GM12878 (cell line): ENCODE data around the gene DLST. TPM values are rescaled to one million over a fixed set of nuclear protein-coding genes. Genes with fewer than 3 reads are reported as not detected.

ENCODE experiments used
- ATAC-seq: fragments of 200-7000 bp; cut with Tn5 transposase; 3 replicates; pipeline ENCODE4 v1.9.1; 2020; ENCODE audit warnings: mild to moderate bottlenecking, moderate library complexity
- BruUV-seq: library from RNA; stranded (reverse); fragments of 400-500 nt; replicated peaks from 2 replicates; lab custom pipeline; 2021; lab: Mats Ljungman, UMichigan
- CTCF ChIA-PET: fragments of 300-600 bp; sonication (Branson Sonifier 250); formaldehyde crosslinking; extraction: SDS; loops from one replicate; lab custom pipeline; 2021; ENCODE audit warnings: inconsistent platforms; lab: Yijun Ruan, JAX
- POLR2A ChIA-PET: fragments of 350-600 bp; formaldehyde crosslinking; extraction: SDS; loops from one replicate; lab custom pipeline; 2021; ENCODE audit warnings: inconsistent platforms; lab: Charles Lee
- RAD21 ChIA-PET: fragments of 300-600 bp; sonication (Branson Sonifier 250); formaldehyde crosslinking; loops from one replicate; lab custom pipeline; 2023; ENCODE audit warnings: antibody characterized with exemption; ENCODE audit not compliant: unreplicated experiment; lab: Charles Lee
- SMC1A ChIA-PET: fragments of 300-600 bp; sonication (Branson Sonifier 250); formaldehyde crosslinking; loops from one replicate; lab custom pipeline; 2023; ENCODE audit not compliant: unreplicated experiment, uncharacterized antibody; lab: Charles Lee
- DNase-seq: peaks from one replicate; pipeline ENCODE4 v3.0.0-alpha.2; 2011; ENCODE audit warnings: low read depth, low spot score
- FAIRE-seq: peaks from 3 replicates; lab custom pipeline; 2011; peaks lifted over from hg19 to GRCh38; lab: Jason Lieb, UNC
- H2AFZ ChIP-seq: 2 replicates; pipeline ENCODE4 v1.6.0; 2011; ENCODE audit warnings: low read depth, low read length, control low read depth; ENCODE audit not compliant: control insufficient read depth
- H3K27ac ChIP-seq: 2 replicates; pipeline ENCODE4 v1.5.1; 2011; ENCODE audit warnings: control low read depth; ENCODE audit not compliant: control insufficient read depth, insufficient read depth
- H3K27me3 ChIP-seq, 2 experiments: replicated peaks in 1 of 2; 2 replicates each; pipeline versions ENCODE4 v1.6.0 to v1.6.1; 2011; ENCODE audit warnings: low read length in 1 of 2; ENCODE audit not compliant: control insufficient read depth in 2 of 2, insufficient read depth in 2 of 2
- H3K36me3 ChIP-seq, 2 experiments: 2 replicates each; pipeline ENCODE4 v1.5.1; 2011; ENCODE audit warnings: low read length in 1 of 2; ENCODE audit not compliant: control insufficient read depth in 2 of 2, insufficient read depth in 2 of 2
- H3K4me1 ChIP-seq: 2 replicates; pipeline ENCODE4 v1.6.1; 2011; ENCODE audit warnings: mild to moderate bottlenecking, low read length, moderate library complexity, mixed read lengths; ENCODE audit not compliant: control insufficient read depth, insufficient read depth
- H3K4me2 ChIP-seq: 2 replicates; pipeline ENCODE4 v1.6.0; 2011; ENCODE audit warnings: control low read depth; ENCODE audit not compliant: control insufficient read depth, insufficient read depth
- H3K4me3 ChIP-seq: fragments of 200-600 bp; sonication (generic); 2 replicates; pipeline ENCODE4 v1.5.1; 2016
- H3K79me2 ChIP-seq: 2 replicates; pipeline ENCODE4 v1.6.0; 2011; ENCODE audit warnings: low read length; ENCODE audit not compliant: control insufficient read depth, insufficient read depth
- H3K9ac ChIP-seq: 2 replicates; pipeline ENCODE4 v1.8.0; 2011; ENCODE audit warnings: low read length, control low read depth, mixed read lengths; ENCODE audit not compliant: control insufficient read depth, insufficient read depth
- H3K9me3 ChIP-seq: replicated peaks from 3 replicates; pipeline ENCODE4 v1.5.1; 2011; ENCODE audit warnings: mild to moderate bottlenecking, low read length; ENCODE audit not compliant: control insufficient read depth, insufficient read depth
- H4K20me1 ChIP-seq: 2 replicates; pipeline ENCODE4 v1.6.0; 2011; ENCODE audit not compliant: control insufficient read depth, insufficient read depth
- CBFB ChIP-seq: IDR thresholded peaks from 2 replicates; pipeline ENCODE4 v1.6.1; 2016; ENCODE audit warnings: antibody characterized with exemption, low read depth
- EED ChIP-seq: sonication (generic); IDR thresholded peaks from 2 replicates; pipeline ENCODE4 v1.6.1; 2016; ENCODE audit warnings: antibody characterized with exemption, low read depth
- FOXK2 ChIP-seq: fragments of 450-650 bp; IDR thresholded peaks from 2 replicates; pipeline ENCODE4 v1.6.1; 2017; ENCODE audit warnings: mild to moderate bottlenecking, moderate library complexity
- FOXM1 ChIP-seq: IDR thresholded peaks from 2 replicates; pipeline ENCODE4 v1.6.1; 2012; ENCODE audit warnings: low read depth, mild to moderate bottlenecking, inconsistent platforms, low read length, moderate library complexity
- IRF5 ChIP-seq: fragments of 450-650 bp; IDR thresholded peaks from 2 replicates; pipeline ENCODE4 v1.6.1; 2017; ENCODE audit warnings: borderline replicate concordance
- NFIC ChIP-seq: IDR thresholded peaks from 2 replicates; pipeline ENCODE4 v1.6.1; 2012; ENCODE audit warnings: low read depth, mild to moderate bottlenecking, inconsistent platforms, low read length, moderate library complexity
- NRF1 ChIP-seq: conservative IDR thresholded peaks from 2 replicates; pipeline ENCODE4 v1.6.1; 2011; ENCODE audit warnings: mild to moderate bottlenecking, low read depth, low read length, improper control_type of control experiment
- PAX8 ChIP-seq: fragments of 450-650 bp; IDR thresholded peaks from 2 replicates; pipeline ENCODE4 v1.6.1; 2017; ENCODE audit warnings: mild to moderate bottlenecking, moderate library complexity
- RUNX3 ChIP-seq: IDR thresholded peaks from 2 replicates; pipeline ENCODE4 v1.6.1; 2012; ENCODE audit warnings: low read length, inconsistent platforms
- SPI1 ChIP-seq: IDR thresholded peaks from 2 replicates; pipeline ENCODE4 v1.6.1; 2011; ENCODE audit warnings: low read depth, mild to moderate bottlenecking, low read length, moderate library complexity, borderline replicate concordance; ENCODE audit not compliant: insufficient read depth
- ZNF384 ChIP-seq: IDR thresholded peaks from 2 replicates; pipeline ENCODE4 v1.6.1; 2012; ENCODE audit warnings: low read depth, mild to moderate bottlenecking, low read length, improper control_type of control experiment, borderline replicate concordance
- WGBS: methylation state at CpG from one replicate; pipeline ENCODE4 v1.1.6; 2016; ENCODE audit warnings: low lambda C conversion rate; ENCODE audit not compliant: insufficient replicate concordance, insufficient coverage; ENCODE audit errors: missing lambda C conversion rate; 5-methylcytosine and 5-hydroxymethylcytosine counted together
- in situ Hi-C: fragments of 300-500 bp; cut with MboI; formaldehyde crosslinking; loops from 9 replicates; pipeline ENCODE4 v1.14.3; 2018; ENCODE audit warnings: mixed read lengths
- intact Hi-C: fragments of 100-400 bp; cut with micrococcal nuclease; formaldehyde crosslinking; loops from one replicate; pipeline ENCODE4 v1.14.2; 2022; ENCODE audit not compliant: unreplicated experiment
- polyA plus RNA-seq, 11 experiments: library from polyadenylated mRNA; depleted of rRNA in 4 of 11; unstranded in 6 of 11; stranded (reverse) in 5 of 11; fragments of >200 nt; fragmentation: Nextera tagmentation in 4 of 11; fragmentation: Illumina TruSeq in 1 of 11; extraction: Ambion mirVana in 4 of 11; extraction: Trizol in 1 of 11; gene quantifications; 1 replicate in 1 of 11; 2 replicates in 10 of 11; pipeline versions ENCODE4 v1.2.1 to v1.2.3, GENCODE V29; 2011 to 2016; ENCODE audit warnings: inconsistent platforms in 2 of 11, missing spikeins in 2 of 11, low read depth in 1 of 11
- total RNA-seq, 4 experiments: library from RNA; depleted of rRNA in 3 of 4; stranded (reverse); fragments of >200 nt in 3 of 4; fragmentation: Illumina TruSeq in 1 of 4; extraction: Trizol in 1 of 4; gene quantifications; 2 replicates each; pipeline versions ENCODE4 v1.2.1 to v1.2.3, GENCODE V29; 2013 to 2021
- TF ChIP-seq, protein P1 (sequence below): IDR thresholded peaks from 2 replicates; pipeline ENCODE4 v1.6.1; 2012; ENCODE audit warnings: low read length, inconsistent platforms
- TF ChIP-seq, protein P2 (sequence below): fragments of 450-650 bp; IDR thresholded peaks from 2 replicates; pipeline ENCODE4 v1.6.1; 2016; ENCODE audit warnings: mild to moderate bottlenecking, moderate library complexity, borderline replicate concordance

The DLST gene
- total and polyA plus RNA-seq, 10 of the 15 experiments (the other 5 are each of a cell fraction or from before 2014, with no cell fraction given), result 2.9 to 141 (median 67.7) TPM

- ATAC-seq (no peak), DNase-seq (no peak), FAIRE-seq (no peak)
- Histone ChIP-seq H4K20me1 (no peaks in the 10 kb centered on the region), H2AFZ (no peak overlapping the region), H3K27me3 (no peaks in the 10 kb centered on the region), H3K4me1 (peaks cover 56% of the 10 kb centered on the region), H3K4me2 (peak overlapping the region; percentile 60), H3K79me2 (no peaks in the 10 kb centered on the region), H3K36me3 (no peaks in the 10 kb centered on the region; a peak in 1 of 4 replicates), H3K9me3 (no peaks in the 10 kb centered on the region), H3K27ac (peak overlapping the region; percentile 60), H3K4me3 (no peak overlapping the region), H3K9ac (no peak overlapping the region)
- intact Hi-C loops (no loop called here), in situ Hi-C loops (no loop called here)
- RAD21 ChIA-PET, result interaction anchor here (0.7 to 2.4 kb wide), 8 partner anchors 14 to 227 kb away, joined by 3 to 7 read pairs (median 3); partner anchors contain the start of genes ACYP1 and YLPM1
- no TSS peak for BruUV-seq
- 93% methylated on average over 1 of the region's 1 CpG for WGBS
- CTCF ChIA-PET, result interaction anchor here (0.6 to 10.6 kb wide), 8 partner anchors 10 to 227 kb away, joined by 3 to 106 read pairs (median 8); partner anchors contain the start of gene YLPM1
- POLR2A ChIA-PET, result interaction anchor here (0.5 to 0.6 kb wide), 2 partner anchors 106 to 312 kb away, joined by 3 read pairs; no protein-coding TSS in a partner anchor
- SMC1A ChIA-PET, result interaction anchor here (0.7 to 3.4 kb wide), 8 partner anchors 10 to 119 kb away, joined by 3 to 11 read pairs (median 3); partner anchors contain the start of gene YLPM1
- TF ChIP-seq, protein P1, sequence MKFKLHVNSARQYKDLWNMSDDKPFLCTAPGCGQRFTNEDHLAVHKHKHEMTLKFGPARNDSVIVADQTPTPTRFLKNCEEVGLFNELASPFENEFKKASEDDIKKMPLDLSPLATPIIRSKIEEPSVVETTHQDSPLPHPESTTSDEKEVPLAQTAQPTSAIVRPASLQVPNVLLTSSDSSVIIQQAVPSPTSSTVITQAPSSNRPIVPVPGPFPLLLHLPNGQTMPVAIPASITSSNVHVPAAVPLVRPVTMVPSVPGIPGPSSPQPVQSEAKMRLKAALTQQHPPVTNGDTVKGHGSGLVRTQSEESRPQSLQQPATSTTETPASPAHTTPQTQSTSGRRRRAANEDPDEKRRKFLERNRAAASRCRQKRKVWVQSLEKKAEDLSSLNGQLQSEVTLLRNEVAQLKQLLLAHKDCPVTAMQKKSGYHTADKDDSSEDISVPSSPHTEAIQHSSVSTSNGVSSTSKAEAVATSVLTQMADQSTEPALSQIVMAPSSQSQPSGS, result peak; percentile 22; the same call in 1 of the 2 replicates
- TF ChIP-seq NFIC, result peak; percentile 43
- TF ChIP-seq, protein P2, sequence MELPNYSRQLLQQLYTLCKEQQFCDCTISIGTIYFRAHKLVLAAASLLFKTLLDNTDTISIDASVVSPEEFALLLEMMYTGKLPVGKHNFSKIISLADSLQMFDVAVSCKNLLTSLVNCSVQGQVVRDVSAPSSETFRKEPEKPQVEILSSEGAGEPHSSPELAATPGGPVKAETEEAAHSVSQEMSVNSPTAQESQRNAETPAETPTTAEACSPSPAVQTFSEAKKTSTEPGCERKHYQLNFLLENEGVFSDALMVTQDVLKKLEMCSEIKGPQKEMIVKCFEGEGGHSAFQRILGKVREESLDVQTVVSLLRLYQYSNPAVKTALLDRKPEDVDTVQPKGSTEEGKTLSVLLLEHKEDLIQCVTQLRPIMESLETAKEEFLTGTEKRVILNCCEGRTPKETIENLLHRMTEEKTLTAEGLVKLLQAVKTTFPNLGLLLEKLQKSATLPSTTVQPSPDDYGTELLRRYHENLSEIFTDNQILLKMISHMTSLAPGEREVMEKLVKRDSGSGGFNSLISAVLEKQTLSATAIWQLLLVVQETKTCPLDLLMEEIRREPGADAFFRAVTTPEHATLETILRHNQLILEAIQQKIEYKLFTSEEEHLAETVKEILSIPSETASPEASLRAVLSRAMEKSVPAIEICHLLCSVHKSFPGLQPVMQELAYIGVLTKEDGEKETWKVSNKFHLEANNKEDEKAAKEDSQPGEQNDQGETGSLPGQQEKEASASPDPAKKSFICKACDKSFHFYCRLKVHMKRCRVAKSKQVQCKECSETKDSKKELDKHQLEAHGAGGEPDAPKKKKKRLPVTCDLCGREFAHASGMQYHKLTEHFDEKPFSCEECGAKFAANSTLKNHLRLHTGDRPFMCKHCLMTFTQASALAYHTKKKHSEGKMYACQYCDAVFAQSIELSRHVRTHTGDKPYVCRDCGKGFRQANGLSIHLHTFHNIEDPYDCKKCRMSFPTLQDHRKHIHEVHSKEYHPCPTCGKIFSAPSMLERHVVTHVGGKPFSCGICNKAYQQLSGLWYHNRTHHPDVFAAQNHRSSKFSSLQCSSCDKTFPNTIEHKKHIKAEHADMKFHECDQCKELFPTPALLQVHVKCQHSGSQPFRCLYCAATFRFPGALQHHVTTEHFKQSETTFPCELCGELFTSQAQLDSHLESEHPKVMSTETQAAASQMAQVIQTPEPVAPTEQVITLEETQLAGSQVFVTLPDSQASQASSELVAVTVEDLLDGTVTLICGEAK, result no peak
- TF ChIP-seq ZNF384, result no peak
- TF ChIP-seq FOXM1, result peak; percentile 54; the same call in 1 of the 2 replicates
- TF ChIP-seq EED, result no peak
- no peak for TF ChIP-seq NRF1
- 0 out of 2 replicates have a peak, but pooled peaks have one; percentile 34 for TF ChIP-seq CBFB
- no peak for TF ChIP-seq PAX8
- no peak for TF ChIP-seq FOXK2
- TF ChIP-seq SPI1, result 0 out of 2 replicates have a peak, but pooled peaks have one; percentile 11
- no peak for TF ChIP-seq IRF5
- peak; percentile 87 for TF ChIP-seq RUNX3
Measured at GRCh38 chr14:74836251-74836960, 45.3 kb upstream of the DLST start.
